ENCODE results near the gene KIF16B. TPM values are rescaled to one million over a fixed set of nuclear protein-coding genes. Genes with fewer than 3 reads are reported as not detected.

The KIF16B gene
- total and polyA plus RNA-seq, 2 of the 8 experiments (the other 6 are each of a cell fraction or from before 2014, with no cell fraction given), result 3.0 to 9.2 TPM

DNA sequence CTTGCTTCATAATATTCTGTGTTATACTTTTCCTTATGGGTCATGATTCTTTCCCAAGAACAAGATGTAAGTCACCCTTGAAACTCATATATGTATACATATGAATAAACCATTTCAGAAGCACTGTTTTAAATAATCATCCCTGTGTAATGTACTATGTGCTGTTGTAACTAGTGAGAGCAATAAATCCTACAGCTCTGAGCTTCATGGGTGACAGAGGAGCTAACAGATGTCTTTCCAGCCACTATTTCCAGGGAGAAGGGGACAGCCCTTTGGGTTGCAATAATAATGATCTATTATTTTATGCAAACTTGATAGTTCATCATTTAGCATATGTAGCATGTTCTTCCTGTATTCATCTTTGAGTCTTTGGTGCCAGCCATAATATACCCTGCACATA, 342.8 kb downstream of the KIF16B start:
- H3K79me2 ChIP-seq (ENCODE audit: control insufficient read depth in 1 of 2, insufficient read depth in 2 of 2, low read length in 2 of 2), result no peaks in the 10 kb centered on the region
- CTCF ChIA-PET (ENCODE audit: partially characterized antibody), result no interaction called here
- H2BK120ac ChIP-seq (replicated peaks; ENCODE audit: low read depth, low read length), result no peak overlapping the region
- no peaks in the 10 kb centered on the region for H3K27me3 ChIP-seq (replicated peaks in 1 of 4; ENCODE audit: control insufficient read depth in 3 of 4, extremely low read depth in 1 of 4, insufficient read depth in 3 of 4, low read length in 3 of 4)
- H3K79me1 ChIP-seq (ENCODE audit: low read depth, low read length), result no peaks in the 10 kb centered on the region
- H2BK15ac ChIP-seq (ENCODE audit: low read length), result no peak overlapping the region
- H2BK12ac ChIP-seq (ENCODE audit: low read depth, low read length), result no peak overlapping the region
- H2AFZ ChIP-seq (ENCODE audit: low read length), result no peak overlapping the region
- H3K4me3 ChIP-seq (ENCODE audit: extremely low read depth in 1 of 4, insufficient read depth in 2 of 4, low read depth in 3 of 4, low read length in 4 of 4), result no peak overlapping the region
- H3K27ac ChIP-seq (ENCODE audit: low read depth, low read length), result no peak overlapping the region
- peaks cover 0 to 7% of the 10 kb centered on the region in 2 experiments; a peak in 2 of 4 replicates for H3K9me3 ChIP-seq (ENCODE audit: insufficient read depth in 2 of 2, low read depth in 1 of 2, low read length in 1 of 2)
- no peak overlapping the region for H3K4ac ChIP-seq (replicated peaks; ENCODE audit: insufficient read length, low read depth, low read length)
- POLR2A ChIA-PET (ENCODE audit: partially characterized antibody), result no interaction called here
- no peak overlapping the region for H4K91ac ChIP-seq (replicated peaks; ENCODE audit: insufficient read length, low read length)
- H3K18ac ChIP-seq (ENCODE audit: extremely low read depth, low read length), result no peak overlapping the region
- no peak overlapping the region for H2BK20ac ChIP-seq (ENCODE audit: low read length)
- H4K8ac ChIP-seq (ENCODE audit: extremely low read depth, insufficient read depth, low read length), result no peak overlapping the region
- no peaks in the 10 kb centered on the region for H3K23me2 ChIP-seq (ENCODE audit: low read depth, low read length)
- FAIRE-seq, result no peak
- no peak overlapping the region for H3K23ac ChIP-seq (ENCODE audit: insufficient read length)
- H4K20me1 ChIP-seq (replicated peaks in 1 of 2; ENCODE audit: control insufficient read depth in 1 of 2, insufficient read depth in 2 of 2, low read length in 2 of 2), result no peaks in the 10 kb centered on the region
- no peak overlapping the region for H3K4me2 ChIP-seq (ENCODE audit: insufficient read depth in 1 of 2, low read depth in 2 of 2, low read length in 2 of 2)
- DNase-seq (ENCODE audit: low read depth in 1 of 2, low spot score in 2 of 2), result no peak
- no peak overlapping the region for H3K56ac ChIP-seq (replicated peaks; ENCODE audit: insufficient read length, low read depth, low read length)
- H3K4me1 ChIP-seq (replicated peaks in 1 of 4; ENCODE audit: control insufficient read depth in 3 of 4, insufficient read depth in 4 of 4, low read length in 3 of 4), result 0 out of 7 replicates have a peak, but pooled peaks cover 0 to under 1% (median 0%) of the 10 kb centered on the region in 4 experiments
- no peak overlapping the region for H3K14ac ChIP-seq (ENCODE audit: insufficient read length)
- no peak overlapping the region for H4K5ac ChIP-seq (ENCODE audit: insufficient read length, low read depth, low read length)
- H3K36me3 ChIP-seq (ENCODE audit: control insufficient read depth in 2 of 4, insufficient read depth in 4 of 4, low read length in 3 of 4), result no peaks in the 10 kb centered on the region; a peak in 1 of 8 replicates
- H3K9ac ChIP-seq (replicated peaks in 1 of 4; ENCODE audit: extremely low read depth in 1 of 4, low read depth in 3 of 4, low read length in 3 of 4), result no peak overlapping the region
- H2AK5ac ChIP-seq (ENCODE audit: low read depth, low read length), result no peak overlapping the region
- no peak overlapping the region for H2BK5ac ChIP-seq (ENCODE audit: low read depth, low read length)
- TF ChIP-seq BRCA1 (IDR thresholded peaks at IDR 0.05; ENCODE audit: low read depth, low read length), result no peak
- TF ChIP-seq, protein P1, sequence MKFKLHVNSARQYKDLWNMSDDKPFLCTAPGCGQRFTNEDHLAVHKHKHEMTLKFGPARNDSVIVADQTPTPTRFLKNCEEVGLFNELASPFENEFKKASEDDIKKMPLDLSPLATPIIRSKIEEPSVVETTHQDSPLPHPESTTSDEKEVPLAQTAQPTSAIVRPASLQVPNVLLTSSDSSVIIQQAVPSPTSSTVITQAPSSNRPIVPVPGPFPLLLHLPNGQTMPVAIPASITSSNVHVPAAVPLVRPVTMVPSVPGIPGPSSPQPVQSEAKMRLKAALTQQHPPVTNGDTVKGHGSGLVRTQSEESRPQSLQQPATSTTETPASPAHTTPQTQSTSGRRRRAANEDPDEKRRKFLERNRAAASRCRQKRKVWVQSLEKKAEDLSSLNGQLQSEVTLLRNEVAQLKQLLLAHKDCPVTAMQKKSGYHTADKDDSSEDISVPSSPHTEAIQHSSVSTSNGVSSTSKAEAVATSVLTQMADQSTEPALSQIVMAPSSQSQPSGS (IDR thresholded peaks at IDR 0.05; ENCODE audit: low read length), result no peak
- no peak for TF ChIP-seq CHD2 (IDR thresholded peaks at IDR 0.05; ENCODE audit: low read length)
- no peak for TF ChIP-seq KDM5A (IDR thresholded peaks at IDR 0.05; ENCODE audit: low read length)
- TF ChIP-seq KDM4A (IDR thresholded peaks at IDR 0.05; ENCODE audit: low read depth, low read length, severe bottlenecking), result no peak
- TF ChIP-seq SIX5 (IDR thresholded peaks at IDR 0.05; ENCODE audit: low read depth, low read length), result no peak
- TF ChIP-seq ATF3 (IDR thresholded peaks at IDR 0.05; ENCODE audit: insufficient read depth, low read depth, low read length), result no peak
- TF ChIP-seq TBP (IDR thresholded peaks at IDR 0.05; ENCODE audit: low read depth, low read length), result no peak
- TF ChIP-seq CEBPB (IDR thresholded peaks at IDR 0.05; ENCODE audit: low read depth, low read length), result no peak
- TF ChIP-seq GTF2F1 (IDR thresholded peaks at IDR 0.05; ENCODE audit: borderline replicate concordance, low read depth, low read length), result no peak
- no peak for TF ChIP-seq RBBP5 (IDR thresholded peaks at IDR 0.05; ENCODE audit: borderline replicate concordance, low read depth, low read length)
- no peak for TF ChIP-seq EZH2 (IDR thresholded peaks at IDR 0.05; ENCODE audit: low read depth, low read length, severe bottlenecking)
- TF ChIP-seq NANOG (IDR thresholded peaks at IDR 0.05; ENCODE audit: insufficient read depth, low read depth, low read length, poor library complexity, severe bottlenecking), result no peak
- no peak for TF ChIP-seq SP1 (IDR thresholded peaks at IDR 0.05; ENCODE audit: low read depth, low read length)

Measured in H1 (cell line).